DND-41 (cell line): ENCODE measurements around the gene NBEAL2.

Experiments
- ATAC-seq: fragments of 200-7000 bp; cut with Tn5 transposase; 3 replicates; pipeline ENCODE4 v1.9.1; 2021; ENCODE audit warnings: low read depth; ENCODE audit not compliant: insufficient read depth
- DNase-seq: peaks from one replicate; pipeline ENCODE4 v3.0.0-alpha.2; 2020
- H2AFZ ChIP-seq: 2 replicates; pipeline ENCODE4 v1.6.0; 2012; ENCODE audit warnings: low read depth, low read length
- H3K27ac ChIP-seq: 2 replicates; pipeline ENCODE4 v1.5.1; 2012; ENCODE audit warnings: low read length, inconsistent platforms
- H3K27me3 ChIP-seq: fragments of 200-600 bp; sonication (generic); 2 replicates; pipeline ENCODE4 v1.6.0; 2012; ENCODE audit warnings: low read length, mild to moderate bottlenecking, inconsistent platforms; ENCODE audit not compliant: insufficient read depth, poor library complexity
- H3K36me3 ChIP-seq: 2 replicates; pipeline ENCODE4 v1.5.1; 2012; ENCODE audit warnings: low read length, inconsistent platforms; ENCODE audit not compliant: insufficient read depth
- H3K4me1 ChIP-seq: 2 replicates; pipeline ENCODE4 v1.5.1; 2012; ENCODE audit warnings: mild to moderate bottlenecking, low read length; ENCODE audit not compliant: insufficient read depth
- H3K4me2 ChIP-seq: 2 replicates; pipeline ENCODE4 v1.6.0; 2012; ENCODE audit warnings: mild to moderate bottlenecking, moderate library complexity, low read length, inconsistent platforms; ENCODE audit not compliant: insufficient read depth
- H3K4me3 ChIP-seq, 2 experiments: fragments of 200-600 bp in 1 of 2; shearing (Covaris generic) in 1 of 2; 2 replicates each; pipeline ENCODE4 v1.5.1; 2012 to 2016; ENCODE audit warnings: inconsistent platforms in 2 of 2, low read length in 2 of 2, mild to moderate bottlenecking in 2 of 2, low read depth in 1 of 2, moderate library complexity in 1 of 2
- H3K79me2 ChIP-seq: 2 replicates; pipeline ENCODE4 v1.6.0; 2012; ENCODE audit warnings: low read length, inconsistent platforms; ENCODE audit not compliant: insufficient read depth
- H3K9ac ChIP-seq: 2 replicates; pipeline ENCODE4 v1.6.0; 2012; ENCODE audit warnings: low read depth, mild to moderate bottlenecking, inconsistent platforms, low read length, moderate library complexity
- H3K9me3 ChIP-seq: 2 replicates; pipeline ENCODE4 v1.5.1; 2012; ENCODE audit warnings: low read length, moderate library complexity, mild to moderate bottlenecking, inconsistent platforms; ENCODE audit not compliant: insufficient read depth, severe bottlenecking
- H4K20me1 ChIP-seq: 2 replicates; pipeline ENCODE4 v1.6.0; 2012; ENCODE audit warnings: low read length; ENCODE audit not compliant: insufficient read depth
- CTCF ChIP-seq: IDR thresholded peaks from 2 replicates; pipeline ENCODE4 v1.5.1; 2012; ENCODE audit warnings: borderline replicate concordance, low read length, moderate library complexity, mild to moderate bottlenecking; ENCODE audit not compliant: poor library complexity, severe bottlenecking; ENCODE audit errors: extremely low read depth
- EZH2 ChIP-seq: IDR thresholded peaks from 3 replicates; pipeline ENCODE4 v1.6.1; 2012; ENCODE audit warnings: borderline replicate concordance, low read depth, mild to moderate bottlenecking, moderate library complexity, low read length, inconsistent platforms; ENCODE audit not compliant: severe bottlenecking

NBEAL2 gene

GRCh38 chr3:46995901-46996562 lies 16.6 kb downstream of the NBEAL2 start:
- H2AFZ ChIP-seq: no peak overlapping the region
- no peaks in the 10 kb centered on the region for H3K79me2 ChIP-seq
- no peaks in the 10 kb centered on the region for H3K9me3 ChIP-seq
- H3K4me1 ChIP-seq: no peaks in the 10 kb centered on the region
- H3K4me2 ChIP-seq: no peak overlapping the region
- TF ChIP-seq CTCF (no peak), EZH2 (no peak)
- H3K27ac ChIP-seq: 0 out of 2 replicates have a peak overlapping the region, but pooled peaks have one; percentile 6
- peaks cover 99% of the 10 kb centered on the region for H3K36me3 ChIP-seq
- H3K4me3 ChIP-seq: no peak overlapping the region
- peaks cover 3% of the 10 kb centered on the region; the same call in 1 of the 2 replicates for H4K20me1 ChIP-seq
- ATAC-seq (no peak), DNase-seq (no peak)
- H3K9ac ChIP-seq: no peak overlapping the region
- H3K27me3 ChIP-seq: no peaks in the 10 kb centered on the region

- TF ChIP-seq CTCF (no peak), EZH2 (no peak)
- H3K4me1 ChIP-seq: no peaks in the 10 kb centered on the region
- peak overlapping the region; percentile 28 for H3K27ac ChIP-seq
- no peaks in the 10 kb centered on the region for H3K9me3 ChIP-seq
- peaks cover 99% of the 10 kb centered on the region for H3K36me3 ChIP-seq
- H3K4me3 ChIP-seq: no peak overlapping the region
- H3K79me2 ChIP-seq: no peaks in the 10 kb centered on the region
- no peak for ATAC-seq
- no peak overlapping the region for H3K9ac ChIP-seq
- no peaks in the 10 kb centered on the region for H3K27me3 ChIP-seq
- no peak overlapping the region for H3K4me2 ChIP-seq
- H4K20me1 ChIP-seq: peaks cover 3% of the 10 kb centered on the region; the same call in 1 of the 2 replicates
- no peak for DNase-seq
- no peak overlapping the region for H2AFZ ChIP-seq
Measured at GRCh38 chr3:46996689-46997452, 17.4 kb downstream of the NBEAL2 start.

DNA sequence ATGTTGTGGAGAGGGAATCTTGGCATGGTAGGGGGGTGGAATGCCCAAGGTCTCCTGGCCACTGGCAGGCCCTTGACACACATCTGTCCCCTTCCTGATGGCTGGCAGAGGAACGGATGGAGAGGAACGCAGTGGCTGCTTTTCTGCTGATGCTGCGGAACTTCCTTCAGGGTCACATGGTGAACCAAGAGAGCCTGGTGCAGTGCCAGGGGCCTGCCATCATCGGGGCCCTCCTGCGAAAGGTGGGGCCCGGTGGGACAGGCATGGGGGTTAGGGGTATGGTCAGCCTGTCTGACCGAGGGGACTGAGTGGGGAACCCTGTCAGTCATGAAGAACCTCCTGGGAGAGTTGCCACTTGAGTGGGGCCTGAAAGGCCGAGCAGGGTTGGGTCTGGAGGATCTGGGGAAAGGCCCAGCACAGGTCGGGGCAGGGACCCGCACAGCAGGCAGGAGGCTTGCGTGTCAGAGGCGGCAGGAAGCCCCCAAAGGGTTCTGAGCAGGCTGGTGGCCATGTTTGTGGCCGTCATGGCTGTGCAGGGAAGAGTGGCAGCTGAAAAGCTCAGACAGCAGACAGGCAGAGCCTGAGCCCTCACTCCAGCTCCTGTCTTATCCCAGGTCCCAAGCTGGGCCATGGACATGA lies 18.1 kb downstream of the NBEAL2 start:
- Histone ChIP-seq H3K27ac (peak overlapping the region; percentile 28), H3K36me3 (peaks cover 99% of the 10 kb centered on the region), H2AFZ (no peak overlapping the region), H3K9ac (no peak overlapping the region), H3K79me2 (no peaks in the 10 kb centered on the region), H4K20me1 (peaks cover 3% of the 10 kb centered on the region; the same call in 1 of the 2 replicates), H3K4me2 (no peak overlapping the region), H3K9me3 (no peaks in the 10 kb centered on the region), H3K4me3 (no peak overlapping the region), H3K27me3 (no peaks in the 10 kb centered on the region), H3K4me1 (no peaks in the 10 kb centered on the region)
- ATAC-seq (no peak), DNase-seq (no peak)
- no peak for TF ChIP-seq CTCF
- no peak for TF ChIP-seq EZH2
